DMS53 treated with DMSO at 0.1 percent for 48 hours (cell line): ENCODE measurements around the gene RPP38.

Source experiments
- DNase-seq: peaks from one replicate; lab custom pipeline; 2025; ENCODE audit not compliant: unreplicated experiment; lab: John Stamatoyannopoulos, UW

The RPP38 gene

DNA sequence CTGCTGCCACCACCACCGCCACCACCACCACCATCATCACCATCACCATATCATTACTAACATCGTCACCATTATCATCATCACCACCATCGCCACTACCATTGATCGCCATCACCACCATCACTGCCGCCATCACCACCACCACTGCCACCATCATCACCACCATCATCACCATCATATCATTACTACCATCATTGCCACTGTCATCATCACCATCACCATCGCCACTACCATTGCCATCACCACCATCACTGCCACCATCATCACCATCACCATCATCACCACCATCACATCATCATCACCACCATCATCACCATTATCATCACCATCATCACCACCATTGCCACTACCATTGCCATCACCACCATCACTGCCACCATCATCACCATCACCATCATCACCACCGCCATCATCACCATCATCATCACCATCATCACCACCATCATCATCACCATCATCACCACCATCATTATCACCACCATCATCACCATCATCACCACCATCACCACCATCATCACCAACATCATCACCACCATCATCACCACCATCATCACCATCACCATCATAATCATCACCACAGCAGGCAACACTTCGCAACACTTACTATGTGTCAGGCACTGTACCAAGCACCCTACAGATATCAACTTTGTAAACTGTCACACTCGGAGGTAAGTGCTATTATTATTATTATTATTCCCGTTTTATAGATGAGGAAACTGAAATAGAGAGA is 52.1 kb downstream of the RPP38 start:
- no peak for DNase-seq

DNA sequence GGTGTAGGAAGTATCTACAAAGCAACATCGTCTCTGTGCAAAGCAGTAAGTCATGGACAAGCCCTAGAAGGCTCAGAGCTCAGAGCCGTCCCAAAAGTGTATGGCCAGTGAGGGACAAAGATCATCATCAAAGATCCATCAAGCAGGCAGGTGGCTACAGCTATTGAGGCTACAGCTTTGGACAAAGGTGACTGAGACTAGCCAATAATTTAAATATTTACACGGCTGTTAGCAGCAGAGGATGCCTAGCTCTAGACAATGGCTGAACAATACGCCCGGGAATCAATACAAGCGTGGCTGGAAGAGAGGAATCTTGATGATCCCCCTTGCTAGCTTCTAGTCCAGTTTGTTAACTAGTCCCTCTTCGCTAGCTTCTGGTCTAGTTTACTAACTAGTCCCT is 53.4 kb downstream of the RPP38 start:
- DNase-seq, result no peak

GRCh38 chr10:15152556-15152955 is 55.4 kb downstream of the RPP38 start:
- no peak for DNase-seq
